PC-3 (cell line): ENCODE measurements around the gene ADAMTS4. TPM values are rescaled to one million over a fixed set of nuclear protein-coding genes. Genes with fewer than 3 reads are reported as not detected.

Source experiments
- ATAC-seq: fragments of 200-7000 bp; cut with Tn5 transposase; 2 replicates; pipeline ENCODE4 v1.9.1; 2020; ENCODE audit warnings: mild to moderate bottlenecking, moderate library complexity
- BruUV-seq: library from RNA; stranded (reverse); fragments of 400-500 nt; replicated peaks from 2 replicates; lab custom pipeline; 2021; lab: Mats Ljungman, UMichigan
- CTCF ChIA-PET: fragments of 300-600 bp; sonication (Branson Sonifier 250); formaldehyde crosslinking; loops from one replicate; lab custom pipeline; 2022; ENCODE audit warnings: antibody characterized with exemption; lab: Charles Lee
- POLR2A ChIA-PET: fragments of 300-600 bp; sonication (Branson Sonifier 250); formaldehyde crosslinking; loops from one replicate; lab custom pipeline; 2022; ENCODE audit warnings: antibody characterized with exemption; ENCODE audit not compliant: unreplicated experiment; lab: Charles Lee
- DNase-seq: peaks from one replicate; pipeline ENCODE4 v3.0.0-alpha.2; 2015
- H2AFZ ChIP-seq: fragments of 300-600 bp; sonication (generic); 2 replicates; pipeline ENCODE4 v1.6.0; 2016; ENCODE audit warnings: antibody characterized with exemption, low read length
- H3F3A ChIP-seq: fragments of 300-600 bp; sonication (generic); one replicate; pipeline ENCODE4 v1.6.0; 2017; ENCODE audit warnings: antibody characterized with exemption, low read length, control low read depth, mild to moderate bottlenecking; ENCODE audit not compliant: unreplicated experiment
- H3K27ac ChIP-seq: fragments of 300-600 bp; sonication (generic); 2 replicates; pipeline ENCODE4 v1.5.1; 2016; ENCODE audit warnings: mild to moderate bottlenecking, low read length
- H3K27me3 ChIP-seq: fragments of 300-600 bp; sonication (generic); 2 replicates; pipeline ENCODE4 v1.6.1; 2016; ENCODE audit warnings: low read length, mixed read lengths
- H3K36me3 ChIP-seq: fragments of 300-600 bp; sonication (generic); 2 replicates; pipeline ENCODE4 v1.6.1; 2016; ENCODE audit warnings: low read depth, mixed run types, low read length, mixed read lengths
- H3K4me1 ChIP-seq: fragments of 300-600 bp; sonication (generic); 2 replicates; pipeline ENCODE4 v1.5.1; 2016; ENCODE audit warnings: low read length; ENCODE audit not compliant: insufficient read depth
- H3K4me2 ChIP-seq: fragments of 300-600 bp; sonication (generic); 2 replicates; pipeline ENCODE4 v1.6.0; 2016; ENCODE audit warnings: low read length
- H3K4me3 ChIP-seq: fragments of 300-600 bp; sonication (generic); 2 replicates; pipeline ENCODE4 v1.5.1; 2016; ENCODE audit warnings: mild to moderate bottlenecking, low read length, mixed read lengths
- H3K79me2 ChIP-seq: fragments of 300-600 bp; sonication (generic); 2 replicates; pipeline ENCODE4 v1.6.1; 2017; ENCODE audit warnings: low read length, mixed read lengths
- H3K9ac ChIP-seq: fragments of 300-600 bp; sonication (generic); 2 replicates; pipeline ENCODE4 v1.6.0; 2016; ENCODE audit warnings: mild to moderate bottlenecking, low read length
- H3K9me2 ChIP-seq: fragments of 300-600 bp; sonication (generic); replicated peaks from 2 replicates; pipeline ENCODE4 v1.6.1; 2016; ENCODE audit warnings: mixed run types, low read length, mixed read lengths
- H3K9me3 ChIP-seq: fragments of 300-600 bp; sonication (generic); 2 replicates; pipeline ENCODE4 v1.6.1; 2016; ENCODE audit warnings: low read length, mixed read lengths
- H4K20me1 ChIP-seq: fragments of 300-600 bp; sonication (generic); 2 replicates; pipeline ENCODE4 v1.6.1; 2016; ENCODE audit warnings: low read length, mixed read lengths
- CTCF ChIP-seq: fragments of 300-600 bp; sonication (generic); conservative IDR thresholded peaks from 2 replicates; pipeline ENCODE4 v1.5.1; 2017; ENCODE audit warnings: antibody characterized with exemption, low read depth, mild to moderate bottlenecking, low read length
- EZH2 ChIP-seq: fragments of 300-600 bp; sonication (generic); IDR thresholded peaks from one replicate; pipeline ENCODE4 v1.6.1; 2017; ENCODE audit warnings: antibody characterized with exemption, mild to moderate bottlenecking, low read length; ENCODE audit not compliant: unreplicated experiment
- EZH2phosphoT487 ChIP-seq: fragments of 300-600 bp; sonication (generic); IDR thresholded peaks from 2 replicates; pipeline ENCODE4 v1.6.1; 2018; ENCODE audit warnings: mild to moderate bottlenecking, antibody characterized with exemption, low read length, borderline replicate concordance
- intact Hi-C: fragments of 100-400 bp; cut with micrococcal nuclease; formaldehyde crosslinking; loops from 2 replicates; pipeline ENCODE4 v1.9.0; 2023
- total RNA-seq: library from RNA; depleted of rRNA; stranded (reverse); fragments of >200 nt; gene quantifications from 2 replicates; pipeline ENCODE4 v1.2.3, GENCODE V29; 2014

Gene ADAMTS4
- total RNA-seq, 1 experiment from 2014 or later = not detected

GRCh38 chr1:161177936-161178244 lies 21.0 kb downstream of the ADAMTS4 start:
- Histone ChIP-seq H3K27me3 (no peaks in the 10 kb centered on the region), H3K27ac (peak overlapping the region; percentile 27), H3K36me3 (peaks cover 22% of the 10 kb centered on the region; the same call in 1 of the 2 replicates), H3K4me2 (peak overlapping the region; percentile 94), H2AFZ (peak overlapping the region; percentile 89), H3K4me3 (peak overlapping the region; percentile 87), H3K9me2 (no peaks in the 10 kb centered on the region), H3K9ac (peak overlapping the region; percentile 80), H3K4me1 (peaks cover 31% of the 10 kb centered on the region), H4K20me1 (no peaks in the 10 kb centered on the region), H3F3A (no peaks in the 10 kb centered on the region), H3K79me2 (peaks cover 19% of the 10 kb centered on the region), H3K9me3 (no peaks in the 10 kb centered on the region)
- TF ChIP-seq EZH2phosphoT487 (no peak), EZH2 (no peak), CTCF (no peak)
- CTCF ChIA-PET = no interaction called here
- POLR2A ChIA-PET = no interaction called here
- BruUV-seq = no TSS peak
- ATAC-seq = no peak
- DNase-seq = no peak
- intact Hi-C loops = no loop called here

DNA sequence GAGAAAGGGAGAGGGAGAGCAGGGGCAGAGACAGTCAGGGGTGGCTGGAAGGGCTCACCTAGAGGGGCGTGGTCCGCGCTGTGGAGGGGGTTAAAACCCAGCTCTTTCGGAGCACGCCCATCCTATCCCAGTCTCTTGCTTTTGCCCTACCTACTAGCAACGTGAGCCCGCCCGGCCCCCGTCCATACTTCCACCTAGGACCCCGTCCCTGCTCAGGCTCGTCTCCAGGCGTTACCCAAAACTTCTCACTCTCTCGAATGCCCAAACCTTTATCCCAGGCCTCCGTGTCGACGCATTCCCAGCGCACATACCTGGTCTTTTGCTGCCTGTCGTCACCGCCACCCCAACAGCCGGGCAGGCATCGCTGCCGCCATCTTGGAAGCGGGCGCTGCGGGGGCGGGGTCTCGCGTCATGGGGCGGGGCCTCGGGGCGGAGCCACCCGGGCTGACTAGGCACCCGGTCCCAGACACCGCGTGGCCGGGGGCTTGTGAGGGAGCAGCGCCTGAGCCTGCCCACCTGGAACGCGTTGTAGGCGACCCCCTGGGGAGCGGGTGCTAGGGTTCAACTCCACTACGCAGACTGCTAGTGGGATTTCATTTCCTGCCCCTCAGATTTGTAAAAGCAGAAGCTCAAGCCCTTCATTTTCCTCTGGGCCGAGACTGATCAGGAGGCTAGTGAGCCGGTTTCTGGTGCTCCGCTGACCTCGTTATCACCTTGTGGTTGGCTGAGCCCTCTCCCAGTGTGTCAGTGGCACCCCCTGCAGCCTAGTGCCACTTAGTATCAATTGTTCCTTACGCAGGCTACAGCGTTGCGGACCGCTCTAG lies 21.5 kb downstream of the ADAMTS4 start, which contains the start of gene B4GALT3:
Gene B4GALT3, minus strand, starts transcription at position 396 of the 824 bp plus-strand sequence. CDS start 1,447 bp downstream, outside the sequence.
- TSS peak; percentile 95 for BruUV-seq
- CTCF ChIA-PET = interaction anchor here (1.3 kb wide), 1 partner anchor 11 kb away, joined by 5 read pairs; the partner anchor contains the start of gene PPOX
- H3K9me2 ChIP-seq = no peaks in the 10 kb centered on the region
- no peak for TF ChIP-seq CTCF
- no peak for TF ChIP-seq EZH2
- TF ChIP-seq EZH2phosphoT487 = no peak
- H3K27ac ChIP-seq = peak within 1 kb of the TSS; percentile 27
- H3K4me1 ChIP-seq = peaks cover 25% of the 10 kb centered on the region
- peak within 1 kb of the TSS; percentile 89 for H2AFZ ChIP-seq
- H3K9ac ChIP-seq = peak within 1 kb of the TSS; percentile 80
- no peaks in the 10 kb centered on the region for H3F3A ChIP-seq
- H3K79me2 ChIP-seq = peaks cover 19% of the 10 kb centered on the region
- peaks cover 27% of the 10 kb centered on the region; the same call in 1 of the 2 replicates for H3K36me3 ChIP-seq
- peak within 1 kb of the TSS; percentile 94 for H3K4me2 ChIP-seq
- POLR2A ChIA-PET = interaction anchor here (0.7 kb wide), 1 partner anchor 14 kb away, joined by 3 read pairs; no protein-coding TSS in a partner anchor
- H3K27me3 ChIP-seq = no peaks in the 10 kb centered on the region
- peak; percentile 82 for DNase-seq
- intact Hi-C loops = no loop called here
- H3K4me3 ChIP-seq = peak within 1 kb of the TSS; percentile 87
- no peaks in the 10 kb centered on the region for H3K9me3 ChIP-seq
- peak; percentile 86 for ATAC-seq
- H4K20me1 ChIP-seq = no peaks in the 10 kb centered on the region
